HEK293 (cell line): ENCODE measurements around the gene KLHL15.

Experiments used
- CTCF ChIA-PET: fragments of 350-600 bp; formaldehyde crosslinking; extraction: SDS; loops from one replicate; lab custom pipeline; 2021; ENCODE audit warnings: antibody characterized with exemption; lab: Yijun Ruan, JAX
- POLR2A ChIA-PET: fragments of 300-600 bp; formaldehyde crosslinking; extraction: SDS; loops from one replicate; lab custom pipeline; 2020; ENCODE audit warnings: antibody characterized with exemption, inconsistent platforms; lab: Yijun Ruan, JAX
- H3K27ac ChIP-seq: fragments of 200-500 bp; sonication (Bioruptor generic); 2 replicates; pipeline ENCODE4 v1.5.1; 2014; ENCODE audit warnings: low read depth, low read length, control low read depth, inconsistent platforms; ENCODE audit errors: extremely low read depth
- H3K36me3 ChIP-seq, 2 experiments: fragments of 200-500 bp in 1 of 2; sonication (Bioruptor generic) in 1 of 2; 1 replicate in 1 of 2; 2 replicates in 1 of 2; pipeline ENCODE4 v1.5.1; 2014 to 2017; ENCODE audit warnings: inconsistent platforms in 2 of 2, low read length in 2 of 2; ENCODE audit not compliant: control insufficient read depth in 2 of 2, insufficient read depth in 1 of 2
- H3K4me1 ChIP-seq: fragments of 200-500 bp; sonication (Bioruptor generic); 2 replicates; pipeline ENCODE4 v1.5.1; 2014; ENCODE audit warnings: mild to moderate bottlenecking, low read length, inconsistent platforms; ENCODE audit not compliant: control insufficient read depth, insufficient read depth
- H3K4me3 ChIP-seq: 2 replicates; pipeline ENCODE4 v1.5.1; 2011; ENCODE audit warnings: low read depth, mild to moderate bottlenecking, control low read depth, low read length, moderate library complexity
- H3K9me3 ChIP-seq: fragments of 200-500 bp; sonication (Bioruptor generic); 2 replicates; pipeline ENCODE4 v1.5.1; 2014; ENCODE audit warnings: low read depth, low read length, inconsistent platforms; ENCODE audit not compliant: control insufficient read depth, insufficient read depth
- GLI2 ChIP-seq: fragments of 450-650 bp; formaldehyde crosslinking; IDR thresholded peaks from 2 replicates; pipeline ENCODE4; 2017; ENCODE audit warnings: missing biosample characterization, missing genetic modification characterization, low read depth, borderline replicate concordance
- HOXA7 ChIP-seq: sonication (generic); formaldehyde crosslinking; IDR thresholded peaks from 2 replicates; pipeline ENCODE4 v1.8.1; 2022; ENCODE audit warnings: missing genetic modification reagents, borderline replicate concordance
- HOXD13 ChIP-seq: sonication (generic); formaldehyde crosslinking; IDR thresholded peaks from 2 replicates; pipeline ENCODE4 v1.8.0; 2022; ENCODE audit warnings: missing genetic modification reagents, borderline replicate concordance
- IKZF3 ChIP-seq: fragments of 450-650 bp; IDR thresholded peaks from 2 replicates; pipeline ENCODE4 v1.5.0; 2018; ENCODE audit warnings: missing biosample characterization, mild to moderate bottlenecking, missing genetic modification characterization, moderate library complexity
- RBAK ChIP-seq: fragments of 450-650 bp; formaldehyde crosslinking; IDR thresholded peaks from 2 replicates; pipeline ENCODE4 v1.5.1; 2016; ENCODE audit warnings: missing biosample characterization, missing genetic modification characterization
- TRIM28 ChIP-seq: IDR thresholded peaks from 2 replicates; pipeline ENCODE4 v1.6.1; 2011; ENCODE audit warnings: low read length, control low read depth, borderline replicate concordance
- ZBTB17 ChIP-seq: fragments of 450-650 bp; formaldehyde crosslinking; IDR thresholded peaks from 2 replicates; pipeline ENCODE4 v1.5.1; 2016; ENCODE audit warnings: missing biosample characterization, missing genetic modification characterization
- ZNF184 ChIP-seq: fragments of 450-650 bp; IDR thresholded peaks from 2 replicates; pipeline ENCODE4 v1.5.1; 2018; ENCODE audit warnings: missing biosample characterization, mild to moderate bottlenecking, missing genetic modification characterization
- ZNF202 ChIP-seq: fragments of 450-650 bp; formaldehyde crosslinking; IDR thresholded peaks from 2 replicates; pipeline ENCODE4 v1.5.1; 2016; ENCODE audit warnings: missing biosample characterization, missing genetic modification characterization, borderline replicate concordance
- ZNF354C ChIP-seq: fragments of 450-650 bp; formaldehyde crosslinking; IDR thresholded peaks from 2 replicates; pipeline ENCODE4 v1.5.1; 2016; ENCODE audit warnings: missing biosample characterization, missing genetic modification characterization, low read depth, borderline replicate concordance
- ZNF366 ChIP-seq: fragments of 450-650 bp; formaldehyde crosslinking; conservative IDR thresholded peaks from 2 replicates; pipeline ENCODE4 v1.5.1; 2016; ENCODE audit warnings: missing biosample characterization, missing genetic modification characterization
- ZNF37A ChIP-seq: fragments of 450-650 bp; IDR thresholded peaks from 2 replicates; pipeline ENCODE4 v1.5.1; 2018; ENCODE audit warnings: missing biosample characterization, missing genetic modification characterization
- ZNF391 ChIP-seq: fragments of 450-650 bp; formaldehyde crosslinking; IDR thresholded peaks from 2 replicates; pipeline ENCODE4 v1.5.1; 2016; ENCODE audit warnings: low read depth, missing biosample characterization, missing genetic modification characterization, borderline replicate concordance
- ZNF544 ChIP-seq: fragments of 450-650 bp; formaldehyde crosslinking; IDR thresholded peaks from 2 replicates; pipeline ENCODE4 v1.5.0; 2017; ENCODE audit warnings: missing biosample characterization, missing genetic modification characterization
- ZNF747 ChIP-seq: fragments of 450-650 bp; formaldehyde crosslinking; IDR thresholded peaks from 2 replicates; pipeline ENCODE4 v1.5.1; 2016; ENCODE audit warnings: missing biosample characterization, missing genetic modification characterization
- ZSCAN16 ChIP-seq: fragments of 450-650 bp; formaldehyde crosslinking; IDR thresholded peaks from 2 replicates; pipeline ENCODE4 v1.5.1; 2016; ENCODE audit warnings: missing biosample characterization, missing genetic modification characterization
- TF ChIP-seq, protein P1 (sequence below): sonication (generic); formaldehyde crosslinking; IDR thresholded peaks from 2 replicates; pipeline ENCODE4 v1.8.1; 2022; ENCODE audit warnings: mild to moderate bottlenecking, moderate library complexity, missing genetic modification reagents
- TF ChIP-seq, protein P2 (sequence below): fragments of 450-650 bp; formaldehyde crosslinking; IDR thresholded peaks from 2 replicates; pipeline ENCODE4 v1.5.1; 2016; ENCODE audit warnings: missing biosample characterization, missing genetic modification characterization
- TF ChIP-seq, protein P3 (sequence below): fragments of 450-650 bp; formaldehyde crosslinking; IDR thresholded peaks from 2 replicates; pipeline ENCODE4 v1.5.1; 2017; ENCODE audit warnings: missing biosample characterization, missing genetic modification characterization
- TF ChIP-seq, protein P4 (sequence below): fragments of 450-650 bp; formaldehyde crosslinking; IDR thresholded peaks from 2 replicates; pipeline ENCODE4 v1.5.1; 2016; ENCODE audit warnings: missing biosample characterization, missing genetic modification characterization
- TF ChIP-seq, protein P5 (sequence below): fragments of 450-650 bp; formaldehyde crosslinking; IDR thresholded peaks from 2 replicates; pipeline ENCODE4 v1.5.1; 2016; ENCODE audit warnings: missing biosample characterization, missing genetic modification characterization
- TF ChIP-seq, protein P6 (sequence below): fragments of 450-650 bp; formaldehyde crosslinking; IDR thresholded peaks from 2 replicates; pipeline ENCODE4 v1.5.1; 2016; ENCODE audit warnings: missing biosample characterization, missing genetic modification characterization
- TF ChIP-seq, protein P7 (sequence below): fragments of 450-650 bp; formaldehyde crosslinking; IDR thresholded peaks from 2 replicates; pipeline ENCODE4 v1.5.1; 2016; ENCODE audit warnings: missing biosample characterization, missing genetic modification characterization, borderline replicate concordance

Gene KLHL15

DNA sequence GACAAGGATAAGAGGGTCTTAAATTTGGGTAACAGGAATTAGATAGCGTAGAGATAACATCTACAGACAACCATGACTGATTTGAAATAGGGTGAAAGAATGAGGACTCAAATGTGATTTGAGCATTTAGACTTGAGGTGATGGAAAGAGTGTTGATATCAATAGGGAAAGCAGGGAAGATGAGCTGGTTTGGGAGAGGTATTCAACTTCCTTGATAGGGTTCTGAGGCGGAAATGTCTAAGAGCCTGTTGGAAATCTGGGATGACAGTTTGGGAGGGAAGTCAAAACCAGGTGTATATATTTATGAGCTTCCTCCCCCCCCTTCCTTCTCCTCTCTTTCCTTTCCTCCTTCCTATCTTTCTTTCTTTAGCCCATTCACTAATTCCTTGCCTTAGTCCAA lies 36.5 kb downstream of the KLHL15 start:
- Histone ChIP-seq H3K36me3 (peaks cover 24 to 70% of the 10 kb centered on the region in 2 experiments), H3K4me1 (0 out of 2 replicates have a peak, but pooled peaks cover under 1% of the 10 kb centered on the region), H3K9me3 (no peaks in the 10 kb centered on the region)
- POLR2A ChIA-PET, result no interaction called here
- TF ChIP-seq IKZF3 (peak; percentile 59), ZNF747 (tag by site-specific recombination) (no peak), ZNF366 (peak; percentile 69)
- TF ChIP-seq, all 188 proteins: peak for 2
- H3K27ac ChIP-seq, result no peak overlapping the region
- CTCF ChIA-PET, result no interaction called here
- no peak overlapping the region for H3K4me3 ChIP-seq

DNA sequence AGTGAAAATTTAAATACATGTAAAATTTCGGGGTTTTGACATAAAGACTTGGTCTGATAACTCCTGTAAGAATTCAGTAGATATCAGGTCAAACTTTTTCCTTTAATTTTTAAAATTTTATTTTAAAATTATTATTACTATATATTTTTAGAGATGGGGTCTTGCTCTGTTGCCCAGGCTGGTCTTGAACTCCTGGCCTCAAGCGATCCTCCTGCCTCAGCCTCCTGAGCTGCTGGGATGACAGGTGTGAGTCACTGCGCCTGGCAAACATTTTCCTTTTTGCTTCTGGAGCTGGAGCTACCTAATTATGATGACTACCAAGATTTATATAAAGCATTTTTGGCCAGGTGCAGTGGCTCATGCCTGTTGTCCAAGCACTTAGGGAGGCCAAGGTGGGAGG lies 37.3 kb downstream of the KLHL15 start:
- Histone ChIP-seq H3K9me3 (no peaks in the 10 kb centered on the region), H3K36me3 (peaks cover 30 to 72% of the 10 kb centered on the region in 2 experiments), H3K4me3 (no peak overlapping the region), H3K27ac (no peak overlapping the region), H3K4me1 (0 out of 2 replicates have a peak, but pooled peaks cover 4% of the 10 kb centered on the region)
- ChIA-PET POLR2A (no interaction called here), CTCF (no interaction called here)
- 0 out of 2 replicates have a peak, but pooled peaks have one; percentile 35 for TF ChIP-seq ZSCAN16 (tag by site-specific recombination)
- no peak for TF ChIP-seq ZNF747 (tag by site-specific recombination)
- TF ChIP-seq, protein P1, sequence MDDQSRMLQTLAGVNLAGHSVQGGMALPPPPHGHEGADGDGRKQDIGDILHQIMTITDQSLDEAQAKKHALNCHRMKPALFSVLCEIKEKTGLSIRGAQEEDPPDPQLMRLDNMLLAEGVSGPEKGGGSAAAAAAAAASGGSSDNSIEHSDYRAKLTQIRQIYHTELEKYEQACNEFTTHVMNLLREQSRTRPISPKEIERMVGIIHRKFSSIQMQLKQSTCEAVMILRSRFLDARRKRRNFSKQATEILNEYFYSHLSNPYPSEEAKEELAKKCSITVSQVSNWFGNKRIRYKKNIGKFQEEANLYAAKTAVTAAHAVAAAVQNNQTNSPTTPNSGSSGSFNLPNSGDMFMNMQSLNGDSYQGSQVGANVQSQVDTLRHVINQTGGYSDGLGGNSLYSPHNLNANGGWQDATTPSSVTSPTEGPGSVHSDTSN (CRISPR knock-in tag), result no peak
- TF ChIP-seq, protein P2, sequence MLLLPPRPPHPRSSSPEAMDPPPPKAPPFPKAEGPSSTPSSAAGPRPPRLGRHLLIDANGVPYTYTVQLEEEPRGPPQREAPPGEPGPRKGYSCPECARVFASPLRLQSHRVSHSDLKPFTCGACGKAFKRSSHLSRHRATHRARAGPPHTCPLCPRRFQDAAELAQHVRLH, result no peak
- TF ChIP-seq ZNF37A (tag by site-specific recombination), result no peak
- TF ChIP-seq ZBTB17, result no peak
- TF ChIP-seq, protein P3, sequence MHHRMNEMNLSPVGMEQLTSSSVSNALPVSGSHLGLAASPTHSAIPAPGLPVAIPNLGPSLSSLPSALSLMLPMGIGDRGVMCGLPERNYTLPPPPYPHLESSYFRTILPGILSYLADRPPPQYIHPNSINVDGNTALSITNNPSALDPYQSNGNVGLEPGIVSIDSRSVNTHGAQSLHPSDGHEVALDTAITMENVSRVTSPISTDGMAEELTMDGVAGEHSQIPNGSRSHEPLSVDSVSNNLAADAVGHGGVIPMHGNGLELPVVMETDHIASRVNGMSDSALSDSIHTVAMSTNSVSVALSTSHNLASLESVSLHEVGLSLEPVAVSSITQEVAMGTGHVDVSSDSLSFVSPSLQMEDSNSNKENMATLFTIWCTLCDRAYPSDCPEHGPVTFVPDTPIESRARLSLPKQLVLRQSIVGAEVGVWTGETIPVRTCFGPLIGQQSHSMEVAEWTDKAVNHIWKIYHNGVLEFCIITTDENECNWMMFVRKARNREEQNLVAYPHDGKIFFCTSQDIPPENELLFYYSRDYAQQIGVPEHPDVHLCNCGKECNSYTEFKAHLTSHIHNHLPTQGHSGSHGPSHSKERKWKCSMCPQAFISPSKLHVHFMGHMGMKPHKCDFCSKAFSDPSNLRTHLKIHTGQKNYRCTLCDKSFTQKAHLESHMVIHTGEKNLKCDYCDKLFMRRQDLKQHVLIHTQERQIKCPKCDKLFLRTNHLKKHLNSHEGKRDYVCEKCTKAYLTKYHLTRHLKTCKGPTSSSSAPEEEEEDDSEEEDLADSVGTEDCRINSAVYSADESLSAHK, result no peak
- no peak for TF ChIP-seq HOXA7
- no peak for TF ChIP-seq GLI2 (tag by site-specific recombination)
- no peak for TF ChIP-seq TRIM28
- TF ChIP-seq HOXD13, result no peak
- TF ChIP-seq, protein P4, sequence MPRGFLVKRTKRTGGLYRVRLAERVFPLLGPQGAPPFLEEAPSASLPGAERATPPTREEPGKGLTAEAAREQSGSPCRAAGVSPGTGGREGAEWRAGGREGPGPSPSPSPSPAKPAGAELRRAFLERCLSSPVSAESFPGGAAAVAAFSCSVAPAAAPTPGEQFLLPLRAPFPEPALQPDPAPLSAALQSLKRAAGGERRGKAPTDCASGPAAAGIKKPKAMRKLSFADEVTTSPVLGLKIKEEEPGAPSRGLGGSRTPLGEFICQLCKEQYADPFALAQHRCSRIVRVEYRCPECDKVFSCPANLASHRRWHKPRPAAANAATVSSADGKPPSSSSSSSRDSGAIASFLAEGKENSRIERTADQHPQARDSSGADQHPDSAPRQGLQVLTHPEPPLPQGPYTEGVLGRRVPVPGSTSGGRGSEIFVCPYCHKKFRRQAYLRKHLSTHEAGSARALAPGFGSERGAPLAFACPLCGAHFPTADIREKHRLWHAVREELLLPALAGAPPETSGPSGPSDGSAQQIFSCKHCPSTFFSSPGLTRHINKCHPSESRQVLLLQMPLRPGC (tag by site-specific recombination), result no peak
- TF ChIP-seq, protein P5, sequence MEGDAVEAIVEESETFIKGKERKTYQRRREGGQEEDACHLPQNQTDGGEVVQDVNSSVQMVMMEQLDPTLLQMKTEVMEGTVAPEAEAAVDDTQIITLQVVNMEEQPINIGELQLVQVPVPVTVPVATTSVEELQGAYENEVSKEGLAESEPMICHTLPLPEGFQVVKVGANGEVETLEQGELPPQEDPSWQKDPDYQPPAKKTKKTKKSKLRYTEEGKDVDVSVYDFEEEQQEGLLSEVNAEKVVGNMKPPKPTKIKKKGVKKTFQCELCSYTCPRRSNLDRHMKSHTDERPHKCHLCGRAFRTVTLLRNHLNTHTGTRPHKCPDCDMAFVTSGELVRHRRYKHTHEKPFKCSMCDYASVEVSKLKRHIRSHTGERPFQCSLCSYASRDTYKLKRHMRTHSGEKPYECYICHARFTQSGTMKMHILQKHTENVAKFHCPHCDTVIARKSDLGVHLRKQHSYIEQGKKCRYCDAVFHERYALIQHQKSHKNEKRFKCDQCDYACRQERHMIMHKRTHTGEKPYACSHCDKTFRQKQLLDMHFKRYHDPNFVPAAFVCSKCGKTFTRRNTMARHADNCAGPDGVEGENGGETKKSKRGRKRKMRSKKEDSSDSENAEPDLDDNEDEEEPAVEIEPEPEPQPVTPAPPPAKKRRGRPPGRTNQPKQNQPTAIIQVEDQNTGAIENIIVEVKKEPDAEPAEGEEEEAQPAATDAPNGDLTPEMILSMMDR (tag by site-specific recombination), result no peak
- no peak for TF ChIP-seq ZNF184 (tag by site-specific recombination)
- no peak for TF ChIP-seq ZNF202
- TF ChIP-seq, protein P6, sequence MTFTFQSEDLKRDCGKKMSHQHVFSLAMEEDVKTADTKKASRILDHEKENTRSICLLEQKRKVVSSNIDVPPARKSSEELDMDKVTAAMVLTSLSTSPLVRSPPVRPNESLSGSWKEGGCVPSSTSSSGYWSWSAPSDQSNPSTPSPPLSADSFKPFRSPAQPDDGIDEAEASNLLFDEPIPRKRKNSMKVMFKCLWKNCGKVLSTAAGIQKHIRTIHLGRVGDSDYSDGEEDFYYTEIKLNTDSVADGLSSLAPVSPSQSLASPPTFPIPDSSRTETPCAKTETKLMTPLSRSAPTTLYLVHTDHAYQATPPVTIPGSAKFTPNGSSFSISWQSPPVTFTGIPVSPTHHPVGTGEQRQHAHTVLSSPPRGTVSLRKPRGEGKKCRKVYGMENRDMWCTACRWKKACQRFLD (tag by site-specific recombination), result no peak
- no peak for TF ChIP-seq ZNF544 (tag by site-specific recombination)
- TF ChIP-seq ZNF354C (tag by site-specific recombination), result no peak
- TF ChIP-seq ZNF391 (tag by site-specific recombination), result no peak
- TF ChIP-seq RBAK (tag by site-specific recombination), result no peak
- TF ChIP-seq, protein P7, sequence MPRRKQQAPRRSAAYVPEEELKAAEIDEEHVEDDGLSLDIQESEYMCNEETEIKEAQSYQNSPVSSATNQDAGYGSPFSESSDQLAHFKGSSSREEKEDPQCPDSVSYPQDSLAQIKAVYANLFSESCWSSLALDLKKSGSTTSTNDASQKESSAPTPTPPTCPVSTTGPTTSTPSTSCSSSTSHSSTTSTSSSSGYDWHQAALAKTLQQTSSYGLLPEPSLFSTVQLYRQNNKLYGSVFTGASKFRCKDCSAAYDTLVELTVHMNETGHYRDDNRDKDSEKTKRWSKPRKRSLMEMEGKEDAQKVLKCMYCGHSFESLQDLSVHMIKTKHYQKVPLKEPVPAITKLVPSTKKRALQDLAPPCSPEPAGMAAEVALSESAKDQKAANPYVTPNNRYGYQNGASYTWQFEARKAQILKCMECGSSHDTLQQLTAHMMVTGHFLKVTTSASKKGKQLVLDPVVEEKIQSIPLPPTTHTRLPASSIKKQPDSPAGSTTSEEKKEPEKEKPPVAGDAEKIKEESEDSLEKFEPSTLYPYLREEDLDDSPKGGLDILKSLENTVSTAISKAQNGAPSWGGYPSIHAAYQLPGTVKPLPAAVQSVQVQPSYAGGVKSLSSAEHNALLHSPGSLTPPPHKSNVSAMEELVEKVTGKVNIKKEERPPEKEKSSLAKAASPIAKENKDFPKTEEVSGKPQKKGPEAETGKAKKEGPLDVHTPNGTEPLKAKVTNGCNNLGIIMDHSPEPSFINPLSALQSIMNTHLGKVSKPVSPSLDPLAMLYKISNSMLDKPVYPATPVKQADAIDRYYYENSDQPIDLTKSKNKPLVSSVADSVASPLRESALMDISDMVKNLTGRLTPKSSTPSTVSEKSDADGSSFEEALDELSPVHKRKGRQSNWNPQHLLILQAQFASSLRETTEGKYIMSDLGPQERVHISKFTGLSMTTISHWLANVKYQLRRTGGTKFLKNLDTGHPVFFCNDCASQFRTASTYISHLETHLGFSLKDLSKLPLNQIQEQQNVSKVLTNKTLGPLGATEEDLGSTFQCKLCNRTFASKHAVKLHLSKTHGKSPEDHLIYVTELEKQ (tag by site-specific recombination), result no peak
